Ecto neural progenitor cell (in vitro differentiated cells): ENCODE measurements around the gene PER3.

ENCODE experiments used
- DNase-seq: peaks from one replicate; pipeline ENCODE4 v3.0.0-alpha.2; 2018; ENCODE audit warnings: low spot score

PER3 gene

DNA sequence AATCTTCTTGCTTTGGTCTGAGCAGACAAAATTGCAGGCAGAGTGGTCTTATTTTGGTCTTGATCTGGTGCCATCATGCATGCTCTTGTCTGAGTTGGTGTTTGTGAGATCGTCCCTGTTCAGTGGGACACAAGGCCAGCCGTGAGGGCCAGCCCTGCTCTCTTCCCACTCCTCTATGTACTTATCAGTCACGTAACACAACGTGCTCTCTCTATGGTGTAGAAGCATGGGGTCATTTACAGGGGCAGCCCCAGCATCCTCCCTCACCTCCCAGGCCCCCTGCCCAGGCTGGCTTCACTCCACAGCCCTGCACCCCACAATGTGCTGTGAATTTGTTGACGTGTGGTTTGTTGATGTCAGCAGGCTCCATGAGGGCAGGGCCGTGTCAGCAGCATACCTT lies 87.0 kb downstream of the PER3 start:
- no peak for DNase-seq

DNA sequence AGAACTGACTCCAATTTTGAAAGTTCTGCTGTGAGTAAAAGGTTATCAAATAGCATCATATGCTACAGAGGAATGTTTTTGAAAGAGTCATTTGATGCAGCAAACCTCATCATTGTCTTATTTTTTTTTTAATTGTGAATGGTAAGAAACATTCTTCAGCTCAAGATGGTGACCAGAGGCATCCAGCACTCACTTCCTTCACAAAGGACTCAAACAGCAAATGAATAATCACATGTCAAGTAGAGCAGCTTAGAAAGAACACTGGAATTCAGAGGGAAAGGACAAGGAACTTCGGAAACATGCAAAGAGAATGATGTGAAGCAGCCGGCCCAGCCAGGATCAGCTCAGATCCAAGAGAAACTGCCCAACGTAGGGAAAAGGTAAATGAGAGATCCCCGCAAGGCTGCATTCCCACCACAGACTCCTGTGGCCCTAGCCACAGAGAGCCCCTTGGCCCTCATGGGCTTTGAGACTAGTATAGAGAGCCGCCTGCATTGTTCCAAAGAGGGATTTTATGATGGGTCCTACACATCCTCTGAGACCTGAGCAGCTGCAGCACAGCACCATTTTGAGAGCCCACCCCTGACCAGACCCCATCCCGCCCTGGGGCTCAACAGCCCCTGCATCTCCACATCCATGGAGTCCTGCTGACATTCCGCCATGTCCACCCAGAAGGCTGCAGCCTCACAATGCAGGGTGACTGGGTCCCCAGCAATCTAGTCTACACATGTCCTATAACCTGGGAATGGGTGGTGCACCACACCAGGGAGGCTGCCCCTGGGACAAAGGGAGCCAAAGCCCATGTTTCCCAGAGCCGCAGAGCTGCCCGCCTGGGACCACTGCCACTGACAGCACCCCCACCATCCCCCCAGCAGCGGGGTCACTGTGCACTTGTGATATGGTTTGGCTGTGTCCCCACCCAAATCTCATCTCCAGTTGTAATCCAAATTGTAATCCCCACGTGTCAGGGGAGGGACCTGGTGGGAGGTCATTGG lies 90.0 kb downstream of the PER3 start:
- DNase-seq, result no peak

DNA sequence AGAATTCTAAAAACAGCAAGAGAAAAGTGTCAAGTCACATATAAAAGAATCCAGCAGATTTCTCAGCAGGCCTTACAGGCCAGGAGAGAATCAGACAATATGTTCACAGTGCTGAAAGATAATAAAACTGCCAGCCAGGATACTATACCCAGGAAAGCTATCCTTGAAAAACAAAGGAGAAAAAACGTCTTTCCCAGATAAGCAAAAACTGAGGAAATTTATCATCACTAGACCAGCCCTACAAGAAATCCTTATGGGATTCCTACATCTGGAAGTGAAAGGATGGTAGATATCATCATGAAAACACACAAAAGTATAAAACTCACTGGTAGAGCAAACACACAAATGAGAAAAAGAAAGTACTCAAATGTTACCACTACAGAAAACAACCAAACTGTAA lies 93.9 kb downstream of the PER3 start:
- DNase-seq, result no peak

DNA sequence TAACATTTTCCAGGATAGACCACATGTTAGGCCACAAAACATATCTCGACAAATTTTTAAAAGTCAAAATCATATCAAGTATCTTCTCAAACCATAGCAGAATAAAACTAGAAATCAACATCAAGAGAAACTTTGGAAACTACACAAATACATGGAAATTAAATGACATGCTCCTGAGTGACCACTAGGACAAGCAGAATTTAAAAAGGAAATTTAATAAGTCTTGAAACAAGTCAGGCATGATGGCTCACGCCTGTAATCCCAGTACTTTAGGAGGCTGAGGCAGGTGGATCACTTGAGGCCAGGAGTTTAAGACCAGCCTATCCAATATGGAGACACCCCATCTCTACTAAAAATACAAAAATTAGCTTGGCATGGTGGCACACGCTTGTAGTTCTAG lies 95.1 kb downstream of the PER3 start:
- DNase-seq, result no peak

DNA sequence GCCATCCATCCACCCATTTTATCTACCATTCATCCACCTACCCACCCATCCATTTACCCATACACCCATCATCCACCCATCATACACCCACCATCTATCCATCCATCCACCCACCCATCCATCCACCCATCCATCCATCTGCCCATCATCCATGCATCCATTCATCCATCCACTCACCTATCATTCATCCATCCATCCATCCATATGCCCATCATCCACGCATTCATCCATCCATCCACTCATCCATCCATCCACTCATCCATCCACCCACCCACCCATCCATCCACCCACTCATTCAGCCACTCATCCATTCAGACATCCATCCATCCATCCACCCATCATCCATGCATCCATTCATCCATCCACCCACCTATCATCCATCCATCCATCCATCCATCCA lies 100.7 kb downstream of the PER3 start:
- DNase-seq, result no peak

DNA sequence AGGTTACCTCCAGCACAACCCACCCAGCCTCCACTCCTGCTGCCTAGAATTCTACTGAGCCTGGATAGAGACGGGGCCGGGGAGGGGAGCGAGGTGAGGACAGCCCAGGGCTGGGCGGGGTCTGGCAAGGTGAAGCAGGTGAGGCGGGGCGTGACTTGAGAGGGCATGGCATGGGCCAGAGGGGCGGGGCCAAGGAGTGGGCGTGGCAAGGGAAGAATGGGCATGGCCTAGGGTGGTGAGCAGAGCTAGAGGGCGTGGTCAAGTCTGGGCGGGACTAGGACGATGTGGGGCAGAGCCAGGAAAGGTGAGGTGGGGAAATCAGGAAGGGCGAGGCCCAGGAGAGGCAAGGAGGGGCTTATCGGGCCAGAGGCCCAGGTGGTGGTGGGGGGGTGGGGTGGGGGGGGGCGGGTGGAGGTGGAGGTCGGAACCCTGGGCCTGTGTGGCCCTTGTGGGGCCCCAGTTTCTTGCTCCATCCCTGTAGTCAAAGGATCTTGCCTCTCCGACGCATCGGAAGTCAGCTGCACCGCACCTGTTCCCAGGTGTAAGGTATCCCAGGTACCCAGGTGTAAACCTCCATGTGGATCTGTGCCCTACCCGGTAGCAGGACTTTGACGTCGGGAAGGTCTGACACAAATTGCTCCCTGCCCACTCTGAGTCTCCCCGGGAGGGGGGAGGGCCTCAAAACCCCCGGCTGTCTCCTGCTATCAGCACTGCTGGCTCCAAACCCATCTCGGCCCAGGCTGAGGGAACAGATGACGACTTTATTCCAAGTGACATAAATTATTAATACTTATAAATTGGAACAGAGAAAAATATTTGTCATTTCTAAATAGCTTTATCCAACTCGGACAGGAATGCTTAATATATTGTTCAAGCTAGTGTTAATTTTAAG lies 101.7 kb downstream of the PER3 start:
- DNase-seq, result peak; percentile 66

DNA sequence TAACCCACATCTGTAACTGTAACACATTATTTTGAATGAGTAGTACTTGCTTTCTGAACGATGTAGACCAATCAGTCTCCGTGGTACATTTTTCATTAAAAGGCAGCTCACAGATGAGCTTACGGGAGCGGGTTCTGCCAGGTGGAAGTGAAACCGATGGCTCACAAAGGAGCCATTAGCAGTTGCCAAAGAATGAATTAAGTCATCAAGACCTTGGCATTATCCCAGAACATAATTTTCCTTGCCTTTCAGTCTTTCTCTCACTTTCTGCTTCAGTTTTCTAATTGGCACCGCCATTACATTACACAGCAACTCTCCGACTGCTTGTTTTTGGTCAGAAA lies 102.3 kb downstream of the PER3 start:
- no peak for DNase-seq

DNA sequence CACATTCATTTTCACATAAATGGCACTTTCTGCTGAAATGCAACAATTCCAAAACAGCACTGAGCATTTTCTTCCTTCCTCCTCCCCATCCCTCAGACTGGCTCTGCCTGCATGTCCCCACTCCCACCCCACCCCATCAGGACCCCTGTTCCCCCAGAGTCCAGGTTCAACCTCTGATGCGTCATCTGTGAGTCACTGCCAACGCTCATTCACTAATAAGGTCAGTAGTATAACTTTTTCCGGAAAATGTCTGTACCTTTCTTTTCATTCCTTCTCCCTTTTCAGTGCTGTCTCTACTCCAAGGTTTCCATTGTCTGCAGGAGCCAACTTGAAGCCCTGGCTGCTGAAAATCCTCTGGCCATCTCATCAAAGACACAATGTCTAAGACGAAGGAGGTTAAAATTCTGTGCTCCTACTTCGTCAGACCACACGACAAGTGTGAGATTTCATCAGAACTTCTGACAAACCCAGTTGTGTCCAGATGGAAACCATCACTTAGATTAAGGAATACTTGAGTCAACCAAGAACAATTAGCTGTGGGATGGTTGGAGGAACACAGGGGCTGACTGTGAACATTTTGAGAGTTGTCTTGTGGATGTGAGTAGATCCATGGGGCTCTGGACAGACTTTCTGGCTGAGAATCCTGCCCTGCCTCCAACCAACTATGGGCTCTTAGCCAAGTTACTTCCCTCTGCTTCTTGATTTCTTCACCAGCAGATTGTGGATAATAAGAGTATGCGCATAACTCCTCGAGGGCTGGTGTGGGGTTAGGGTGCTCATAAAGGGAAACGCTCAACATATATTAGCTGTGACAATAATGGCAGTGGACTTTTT lies 104.4 kb downstream of the PER3 start:
- DNase-seq, result no peak

DNA sequence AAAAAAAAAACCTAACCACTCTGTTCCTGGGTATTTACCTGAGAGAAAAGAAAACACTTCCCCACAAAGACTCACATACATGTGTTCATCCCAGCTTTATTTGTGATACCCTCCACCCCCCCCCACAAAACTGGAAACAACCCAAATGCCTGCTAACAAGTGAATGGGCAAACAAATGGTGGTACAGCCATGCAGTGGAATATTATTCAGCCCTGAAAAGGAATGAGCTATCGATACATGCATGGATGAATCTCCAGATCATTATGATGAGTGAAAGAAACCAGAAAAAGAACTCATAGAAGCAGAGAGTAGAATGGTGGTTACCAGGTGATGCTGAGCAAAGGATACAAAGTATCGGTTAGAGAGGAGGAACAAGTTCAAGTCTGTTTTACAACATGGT lies 106.8 kb downstream of the PER3 start:
- DNase-seq, result no peak

DNA sequence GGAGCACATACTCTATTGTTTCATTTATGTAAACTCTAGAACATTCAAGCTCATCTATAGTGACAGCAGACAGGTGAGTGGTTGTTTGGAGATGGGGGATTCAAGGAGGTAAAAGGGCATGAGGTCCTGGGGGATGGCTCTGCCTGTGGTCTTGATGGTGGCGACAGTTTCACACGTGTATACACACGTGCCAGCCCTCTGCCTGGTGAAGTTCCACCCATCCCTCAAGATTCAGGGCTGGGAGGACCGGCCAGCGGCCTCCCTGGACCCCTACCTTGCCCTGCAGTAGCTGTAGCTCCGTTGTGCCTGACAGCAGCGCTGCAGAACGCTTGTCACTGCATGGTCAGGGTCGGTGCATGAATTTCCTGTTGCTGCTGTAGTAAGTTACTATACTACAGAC lies 107.7 kb downstream of the PER3 start:
- DNase-seq, result no peak

DNA sequence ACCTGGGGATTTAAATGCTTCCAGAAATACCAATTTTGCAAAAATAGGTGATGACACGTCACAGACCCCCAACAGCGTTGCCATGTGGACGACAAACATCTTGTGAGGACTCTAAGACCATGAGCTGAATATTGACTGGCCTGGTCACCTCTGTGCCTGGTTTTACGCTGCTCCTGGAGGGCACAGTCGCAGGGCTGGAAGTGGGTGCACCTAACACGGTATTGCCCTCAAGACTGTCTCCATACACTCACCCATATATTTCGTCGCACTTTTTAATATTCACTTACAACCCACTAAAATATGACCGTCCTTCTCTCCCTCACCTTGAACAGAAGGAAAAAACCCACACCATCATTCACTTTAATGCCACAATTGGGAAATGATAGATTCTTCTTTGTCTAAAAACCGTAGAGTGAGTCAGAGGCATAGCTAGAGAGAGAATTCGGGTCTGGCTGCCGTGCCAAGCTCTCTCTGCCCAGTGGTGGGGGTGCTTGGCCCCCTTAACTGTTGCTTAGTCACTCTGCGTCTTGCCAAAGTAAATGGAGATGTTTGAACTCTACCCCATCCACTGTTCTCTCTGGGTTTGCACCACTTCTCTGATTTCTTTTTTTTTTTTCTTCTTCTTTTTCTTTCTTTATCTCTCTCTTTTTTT lies 109.6 kb downstream of the PER3 start:
- no peak for DNase-seq
